IMR-90 (cell line): ENCODE measurements around the gene SOCS2.

Source experiments
- CTCF ChIP-seq: conservative IDR thresholded peaks from 2 replicates; pipeline ENCODE4 v1.5.1; 2012; ENCODE audit warnings: mild to moderate bottlenecking, low read depth, low read length, improper control_type of control experiment
- MAFK ChIP-seq: IDR thresholded peaks from 2 replicates; pipeline ENCODE4 v1.6.1; 2012; ENCODE audit warnings: low read depth, low read length, improper control_type of control experiment
- RAD21 ChIP-seq: IDR thresholded peaks from 2 replicates; pipeline ENCODE4 v1.6.1; 2012; ENCODE audit warnings: low read length, improper control_type of control experiment
- SMC3 ChIP-seq: fragments of 150-350 bp; IDR thresholded peaks from 2 replicates; pipeline ENCODE4 v1.6.1; 2016; ENCODE audit warnings: low read depth, mild to moderate bottlenecking, antibody characterized with exemption, low read length, moderate library complexity

DNA sequence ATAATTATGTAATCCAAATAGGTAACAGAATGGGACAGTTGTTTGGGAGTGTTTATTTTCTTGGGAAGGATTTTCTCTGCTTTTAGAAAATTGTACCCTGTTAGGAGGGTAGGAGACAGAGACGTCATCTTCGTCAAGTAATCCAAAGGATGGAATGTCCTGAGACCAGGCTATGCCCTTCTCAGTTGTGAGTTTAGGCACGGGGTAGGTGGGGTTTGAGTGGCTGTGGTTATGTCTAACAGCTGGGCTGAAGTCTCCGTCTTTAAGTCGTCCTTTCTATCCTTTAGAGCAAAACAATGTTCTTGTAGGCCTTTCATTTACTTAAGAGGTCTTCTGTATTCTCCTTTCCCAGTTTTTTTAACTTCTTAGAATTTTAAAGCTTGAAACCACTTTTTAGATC, 5.7 kb downstream of the SOCS2 start:
- TF ChIP-seq CTCF (no peak), MAFK (no peak), SMC3 (no peak), RAD21 (no peak)
